Progenitor cell of endocrine pancreas (in vitro differentiated cells): ENCODE results near the gene SKP2. TPM values are rescaled to one million over a fixed set of nuclear protein-coding genes. Genes with fewer than 3 reads are reported as not detected.

ENCODE experiments used
- DNase-seq: peaks from one replicate; pipeline ENCODE4 v3.0.0; 2021; ENCODE audit warnings: low spot score; ENCODE audit not compliant: unreplicated experiment
- H3K27ac Mint-ChIP-seq: 2 replicates; pipeline ENCODE4 v1.8.0; 2021; ENCODE audit warnings: mild to moderate bottlenecking, moderate library complexity, mixed read lengths
- H3K27me3 Mint-ChIP-seq: 2 replicates; pipeline ENCODE4 v1.8.0; 2021; ENCODE audit warnings: mixed read lengths
- H3K36me3 Mint-ChIP-seq: 2 replicates; pipeline ENCODE4 v1.8.0; 2022; ENCODE audit warnings: mixed read lengths; ENCODE audit not compliant: insufficient read depth
- H3K4me1 Mint-ChIP-seq: 2 replicates; pipeline ENCODE4 v1.8.0; 2021; ENCODE audit warnings: low read depth, mixed read lengths
- H3K4me3 Mint-ChIP-seq: 2 replicates; pipeline ENCODE4 v1.8.0; 2021; ENCODE audit warnings: low read depth, mild to moderate bottlenecking, moderate library complexity, mixed read lengths
- H3K9me3 Mint-ChIP-seq: 2 replicates; pipeline ENCODE4 v1.8.0; 2021; ENCODE audit warnings: low read depth, mixed read lengths
- total RNA-seq: library from RNA; stranded (reverse); gene quantifications from 2 replicates; pipeline ENCODE4 v1.2.1, GENCODE V29; 2021
- TF ChIP-seq, protein P1 (sequence below): fragments of 200-600 bp; sonication (generic); IDR thresholded peaks from one replicate; pipeline ENCODE4 v1.5.0; 2021; ENCODE audit warnings: antibody characterized with exemption, mild to moderate bottlenecking; ENCODE audit not compliant: unreplicated experiment

Gene SKP2
- total RNA-seq, 1 donor from 2014 or later, result 68.4 TPM

DNA sequence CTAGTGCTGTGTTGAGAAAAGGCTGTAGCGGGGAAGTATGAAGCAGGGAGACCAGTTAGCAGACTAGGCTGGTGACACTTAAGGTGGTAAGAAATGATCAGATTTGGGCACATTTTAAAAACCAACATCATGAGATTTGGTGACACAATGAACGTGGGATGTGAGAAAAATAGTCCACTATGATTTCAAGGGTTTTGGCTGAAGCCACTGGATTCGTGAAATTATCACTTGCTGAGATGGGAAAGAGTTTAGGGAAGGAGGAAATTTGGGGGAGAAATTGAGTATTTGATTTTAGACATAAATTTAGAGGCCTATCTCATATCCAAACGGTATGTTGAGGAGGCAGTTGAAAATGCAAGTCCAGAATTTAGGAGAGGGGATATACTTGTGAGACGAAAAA lies 23.1 kb downstream of the SKP2 start:
- peak overlapping the region; percentile 15 for H3K27ac Mint-ChIP-seq
- H3K4me1 Mint-ChIP-seq, result peaks cover 5% of the 10 kb centered on the region
- no peak for DNase-seq
- TF ChIP-seq, protein P1, sequence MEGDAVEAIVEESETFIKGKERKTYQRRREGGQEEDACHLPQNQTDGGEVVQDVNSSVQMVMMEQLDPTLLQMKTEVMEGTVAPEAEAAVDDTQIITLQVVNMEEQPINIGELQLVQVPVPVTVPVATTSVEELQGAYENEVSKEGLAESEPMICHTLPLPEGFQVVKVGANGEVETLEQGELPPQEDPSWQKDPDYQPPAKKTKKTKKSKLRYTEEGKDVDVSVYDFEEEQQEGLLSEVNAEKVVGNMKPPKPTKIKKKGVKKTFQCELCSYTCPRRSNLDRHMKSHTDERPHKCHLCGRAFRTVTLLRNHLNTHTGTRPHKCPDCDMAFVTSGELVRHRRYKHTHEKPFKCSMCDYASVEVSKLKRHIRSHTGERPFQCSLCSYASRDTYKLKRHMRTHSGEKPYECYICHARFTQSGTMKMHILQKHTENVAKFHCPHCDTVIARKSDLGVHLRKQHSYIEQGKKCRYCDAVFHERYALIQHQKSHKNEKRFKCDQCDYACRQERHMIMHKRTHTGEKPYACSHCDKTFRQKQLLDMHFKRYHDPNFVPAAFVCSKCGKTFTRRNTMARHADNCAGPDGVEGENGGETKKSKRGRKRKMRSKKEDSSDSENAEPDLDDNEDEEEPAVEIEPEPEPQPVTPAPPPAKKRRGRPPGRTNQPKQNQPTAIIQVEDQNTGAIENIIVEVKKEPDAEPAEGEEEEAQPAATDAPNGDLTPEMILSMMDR, result no peak
- peaks cover 14% of the 10 kb centered on the region for H3K36me3 Mint-ChIP-seq
- H3K9me3 Mint-ChIP-seq, result no peaks in the 10 kb centered on the region
- no peak overlapping the region for H3K4me3 Mint-ChIP-seq
- H3K27me3 Mint-ChIP-seq, result no peaks in the 10 kb centered on the region

DNA sequence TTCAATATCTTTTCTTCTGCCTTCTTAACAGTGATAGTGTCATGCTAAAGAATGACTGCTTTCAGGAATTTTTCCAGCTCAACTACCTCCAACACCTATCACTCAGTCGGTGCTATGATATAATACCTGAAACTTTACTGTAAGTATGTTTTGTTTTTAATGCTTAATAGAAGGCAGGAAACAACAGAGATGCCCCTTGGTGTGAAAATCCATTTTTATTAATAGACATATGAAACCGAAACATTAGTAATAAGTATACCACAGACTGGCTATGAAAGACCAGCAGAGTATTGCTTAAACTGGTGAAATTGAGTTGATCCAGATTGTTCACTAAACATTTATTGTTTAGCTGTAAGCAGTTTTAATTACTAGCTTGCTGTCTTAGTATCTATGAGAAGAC lies 25.2 kb downstream of the SKP2 start:
- no peak for DNase-seq
- H3K36me3 Mint-ChIP-seq, result peaks cover 22% of the 10 kb centered on the region
- H3K27ac Mint-ChIP-seq, result no peak overlapping the region
- no peak overlapping the region for H3K4me3 Mint-ChIP-seq
- TF ChIP-seq, protein P1, result no peak
- peaks cover 18% of the 10 kb centered on the region for H3K4me1 Mint-ChIP-seq
- no peaks in the 10 kb centered on the region for H3K27me3 Mint-ChIP-seq
- H3K9me3 Mint-ChIP-seq, result no peaks in the 10 kb centered on the region

DNA sequence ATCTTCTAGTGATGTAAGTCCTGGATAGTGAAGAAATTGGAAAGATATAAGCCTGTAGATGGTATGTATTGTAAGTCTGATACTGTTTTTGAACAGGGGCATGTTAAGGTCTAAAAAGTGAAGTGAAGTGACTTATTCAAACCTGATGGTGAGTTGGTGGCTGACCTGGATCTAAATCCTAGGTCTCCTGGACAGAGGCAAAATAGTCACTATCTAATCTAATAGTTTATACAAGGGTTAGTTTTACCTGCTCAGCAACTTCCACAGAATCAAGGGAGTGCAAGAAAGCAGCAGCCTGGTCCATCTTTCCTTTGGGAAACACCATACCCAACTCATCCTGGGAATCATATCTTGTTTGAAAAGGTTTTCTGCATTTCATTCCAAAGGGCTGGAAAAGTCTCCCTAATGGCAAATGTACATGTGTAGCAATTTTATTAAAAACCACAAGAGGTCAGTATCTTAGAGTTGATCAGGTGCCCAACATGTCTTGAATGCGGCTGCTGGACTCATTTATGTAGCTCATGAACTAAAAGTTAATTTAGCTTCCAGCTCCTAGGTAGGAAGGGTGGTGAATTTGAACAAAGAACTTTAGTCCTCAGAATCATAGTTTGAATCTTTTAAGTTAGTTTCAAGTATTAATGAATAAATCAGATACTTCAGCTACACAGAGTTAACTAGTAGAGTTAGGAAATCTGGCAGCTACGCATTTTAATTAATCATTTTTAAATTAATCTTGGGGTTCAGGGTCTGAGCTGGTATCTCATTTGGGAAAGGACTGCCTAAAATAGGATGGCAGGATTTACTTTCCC lies 26.0 kb downstream of the SKP2 start:
- TF ChIP-seq, protein P1, result peak; percentile 69
- no peak for DNase-seq

DNA sequence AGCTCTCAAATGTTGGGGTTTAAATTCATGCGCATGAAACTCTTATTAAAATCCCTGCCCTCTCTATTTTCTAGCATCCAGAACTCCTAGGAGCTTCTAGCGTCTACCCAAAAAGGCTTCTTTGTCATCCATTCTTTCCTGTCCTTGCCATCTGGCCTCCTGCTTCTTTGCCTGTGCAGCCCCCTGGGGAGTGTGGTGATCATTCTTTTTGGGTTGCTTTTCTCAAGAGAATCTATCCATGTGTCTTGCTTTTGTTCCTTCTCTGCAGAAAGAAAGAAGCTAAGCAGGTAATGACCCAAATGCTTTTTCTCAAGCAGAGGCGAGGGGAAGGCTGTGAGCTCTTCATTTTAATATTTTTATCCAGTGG lies 26.6 kb downstream of the SKP2 start:
- H3K27ac Mint-ChIP-seq, result no peak overlapping the region
- peaks cover 18% of the 10 kb centered on the region for H3K4me1 Mint-ChIP-seq
- H3K36me3 Mint-ChIP-seq, result peaks cover 29% of the 10 kb centered on the region
- no peak for DNase-seq
- H3K9me3 Mint-ChIP-seq, result no peaks in the 10 kb centered on the region
- H3K27me3 Mint-ChIP-seq, result no peaks in the 10 kb centered on the region
- H3K4me3 Mint-ChIP-seq, result no peak overlapping the region
- TF ChIP-seq, protein P1, result no peak

More for the DNA sequence above, 26.0 kb downstream of the SKP2 start:
- H3K27ac Mint-ChIP-seq, result no peak overlapping the region
- H3K27me3 Mint-ChIP-seq, result no peaks in the 10 kb centered on the region
- no peak overlapping the region for H3K4me3 Mint-ChIP-seq
- H3K4me1 Mint-ChIP-seq, result peaks cover 18% of the 10 kb centered on the region
- no peaks in the 10 kb centered on the region for H3K9me3 Mint-ChIP-seq
- H3K36me3 Mint-ChIP-seq, result peaks cover 29% of the 10 kb centered on the region

DNA sequence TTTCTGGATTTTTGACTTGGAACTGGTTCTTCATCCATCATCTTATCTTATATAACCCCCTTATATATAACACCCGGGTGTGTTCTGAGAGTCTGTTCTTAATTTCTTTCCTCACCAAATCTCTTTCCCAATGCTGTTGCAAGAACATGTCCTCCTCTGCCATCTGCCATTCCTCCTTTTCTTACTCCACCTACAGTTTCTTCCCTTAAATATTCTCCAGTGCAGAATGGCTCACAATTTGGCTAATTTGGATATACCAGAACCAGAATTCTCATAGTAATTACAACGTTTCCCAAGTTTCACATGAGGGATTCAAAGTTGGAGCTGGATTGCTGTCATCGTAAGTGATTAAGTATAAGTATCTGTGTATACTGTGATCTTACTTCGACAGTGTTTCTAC lies 28.0 kb downstream of the SKP2 start:
- TF ChIP-seq, protein P1, result no peak
- Mint-ChIP-seq H3K27me3 (no peaks in the 10 kb centered on the region), H3K27ac (peak overlapping the region; percentile 58), H3K4me3 (no peak overlapping the region), H3K36me3 (peaks cover 33% of the 10 kb centered on the region), H3K4me1 (peaks cover 18% of the 10 kb centered on the region), H3K9me3 (peaks cover 2% of the 10 kb centered on the region)
- no peak for DNase-seq
